Stimulated activated CD4-positive, alpha-beta T cell treated with anti-CD3 and anti-CD28 coated beads, Interleukin-2, amount 100 ng/mL, for 24 hours (primary cell): Measurements from ENCODE around the gene MBL2.

ENCODE experiments used
- DNase-seq, 2 donors: peaks; one replicate each; pipeline ENCODE4 v3.0.0-alpha.2; 2020

Gene MBL2

GRCh38 chr10:52739380-52740154 lies 33.0 kb downstream of the MBL2 start:
- DNase-seq, result no peak

- DNase-seq, result no peak
Observed at GRCh38 chr10:52738951-52739350, 33.6 kb downstream of the MBL2 start.

GRCh38 chr10:52729271-52730104 lies 43.1 kb downstream of the MBL2 start:
- no peak for DNase-seq

- DNase-seq, result no peak
Observed at GRCh38 chr10:52720018-52720417, 52.6 kb downstream of the MBL2 start.
